Tibial nerve (tissue), 4 donors: ENCODE data around the gene NRG2. TPM values are rescaled to one million over a fixed set of nuclear protein-coding genes. Genes with fewer than 3 reads are reported as not detected.

Experiments used
- DNase-seq, 2 donors: peaks; one replicate each; pipeline ENCODE4 v3.0.0-alpha.2; 2019; ENCODE audit warnings: low spot score in 2 of 2
- H3K27ac ChIP-seq, 4 donors: fragments of 200-600 bp; sonication (generic) in 3 of 4; one replicate each; pipeline ENCODE4 v1.5.1; 2017 to 2019; ENCODE audit warnings: mild to moderate bottlenecking in 1 of 4
- H3K27me3 ChIP-seq, 2 donors: fragments of 200-600 bp; sonication (generic) in 1 of 2; one replicate each; pipeline versions ENCODE4 v1.5.1 to v1.6.0; 2017 to 2019
- H3K36me3 ChIP-seq, 3 donors: fragments of 200-600 bp; sonication (generic); one replicate each; pipeline ENCODE4 v1.5.1; 2018 to 2019
- H3K4me1 ChIP-seq, 4 donors: fragments of 200-600 bp; sonication (generic) in 3 of 4; one replicate each; pipeline ENCODE4 v1.5.1; 2017 to 2019
- H3K4me3 ChIP-seq, 4 donors: fragments of 200-600 bp; sonication (generic) in 3 of 4; one replicate each; pipeline ENCODE4 v1.5.1; 2017 to 2019; ENCODE audit warnings: mild to moderate bottlenecking in 1 of 4, moderate library complexity in 1 of 4
- H3K9me3 ChIP-seq, 4 donors: fragments of 200-600 bp; sonication (generic) in 3 of 4; one replicate each; pipeline ENCODE4 v1.5.1; 2017 to 2019
- EP300 ChIP-seq, 2 donors: sonication (generic); formaldehyde crosslinking; IDR thresholded peaks; one replicate each; pipeline ENCODE4 v1.6.1; 2017; ENCODE audit warnings: antibody characterized with exemption in 2 of 2, mild to moderate bottlenecking in 1 of 2
- POLR2A ChIP-seq, 2 donors: fragments of 450-650 bp; IDR thresholded peaks; one replicate each; pipeline ENCODE4 v1.6.1; 2017; ENCODE audit warnings: antibody characterized with exemption in 2 of 2, mild to moderate bottlenecking in 2 of 2, moderate library complexity in 2 of 2
- WGBS, 2 donors: methylation state at CpG; one replicate each; pipeline ENCODE4 v1.1.5; 2018; 5-methylcytosine and 5-hydroxymethylcytosine counted together
- total RNA-seq, 4 donors: library from RNA; depleted of rRNA; stranded (reverse); fragments of >200 nt; gene quantifications; one replicate each; pipeline ENCODE4 v1.1.0, GENCODE V29; 2016
- TF ChIP-seq, protein P1 (sequence below), 5 experiments: fragments of 200-600 bp in 3 of 5; fragments of 450-650 bp in 2 of 5; sonication (generic) in 3 of 5; IDR thresholded peaks; one replicate each; pipeline ENCODE4 v1.5.1; 2016 to 2019; ENCODE audit warnings: antibody characterized with exemption in 5 of 5, mild to moderate bottlenecking in 3 of 5, moderate library complexity in 2 of 5

Gene NRG2
- total RNA-seq, 4 donors from 2014 or later: 2.0 to 5.1 (median 3.4) TPM

GRCh38 chr5:139910901-139911300 is 132.2 kb downstream of the NRG2 start:
- Histone ChIP-seq H3K36me3 (no peaks in the 10 kb centered on the region), H3K4me3 (no peak overlapping the region), H3K4me1 (no peaks in the 10 kb centered on the region), H3K27ac (no peak overlapping the region), H3K9me3 (no peaks in the 10 kb centered on the region), H3K27me3 (no peaks in the 10 kb centered on the region)
- DNase-seq: no peak
- 75 to 80% methylated on average over 5 of the region's 5 CpGs for WGBS, 2 donors
- no peak for TF ChIP-seq POLR2A (IDR thresholded peaks at IDR 0.05)
- TF ChIP-seq, protein P1, sequence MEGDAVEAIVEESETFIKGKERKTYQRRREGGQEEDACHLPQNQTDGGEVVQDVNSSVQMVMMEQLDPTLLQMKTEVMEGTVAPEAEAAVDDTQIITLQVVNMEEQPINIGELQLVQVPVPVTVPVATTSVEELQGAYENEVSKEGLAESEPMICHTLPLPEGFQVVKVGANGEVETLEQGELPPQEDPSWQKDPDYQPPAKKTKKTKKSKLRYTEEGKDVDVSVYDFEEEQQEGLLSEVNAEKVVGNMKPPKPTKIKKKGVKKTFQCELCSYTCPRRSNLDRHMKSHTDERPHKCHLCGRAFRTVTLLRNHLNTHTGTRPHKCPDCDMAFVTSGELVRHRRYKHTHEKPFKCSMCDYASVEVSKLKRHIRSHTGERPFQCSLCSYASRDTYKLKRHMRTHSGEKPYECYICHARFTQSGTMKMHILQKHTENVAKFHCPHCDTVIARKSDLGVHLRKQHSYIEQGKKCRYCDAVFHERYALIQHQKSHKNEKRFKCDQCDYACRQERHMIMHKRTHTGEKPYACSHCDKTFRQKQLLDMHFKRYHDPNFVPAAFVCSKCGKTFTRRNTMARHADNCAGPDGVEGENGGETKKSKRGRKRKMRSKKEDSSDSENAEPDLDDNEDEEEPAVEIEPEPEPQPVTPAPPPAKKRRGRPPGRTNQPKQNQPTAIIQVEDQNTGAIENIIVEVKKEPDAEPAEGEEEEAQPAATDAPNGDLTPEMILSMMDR (IDR thresholded peaks at IDR 0.05): no peak
- TF ChIP-seq EP300 (IDR thresholded peaks at IDR 0.05): no peak

GRCh38 chr5:139910036-139910435 is 133.1 kb downstream of the NRG2 start:
- H3K9me3 ChIP-seq: no peaks in the 10 kb centered on the region

DNA sequence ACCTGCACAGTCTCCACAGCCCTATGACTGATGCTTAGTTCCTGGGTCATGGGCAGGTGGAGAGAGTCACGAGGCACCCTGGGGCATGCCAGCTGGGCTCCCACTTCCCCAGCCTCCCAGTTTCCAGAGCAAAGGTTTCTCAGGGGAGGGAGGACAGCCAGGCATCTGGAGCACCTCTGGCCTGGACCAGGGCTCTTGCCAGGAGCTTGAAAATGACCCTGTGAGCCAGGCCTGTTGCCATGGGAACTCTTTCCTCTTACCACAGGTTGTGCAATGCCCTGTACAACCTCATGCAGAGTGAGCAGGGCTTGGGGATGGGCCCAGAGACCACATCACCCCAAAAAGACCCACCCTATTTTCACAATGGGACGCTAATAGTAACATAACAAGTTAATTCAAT is 134.3 kb downstream of the NRG2 start:
- Histone ChIP-seq H3K27me3 (peaks cover 0 to 16% of the 10 kb centered on the region in 2 donors), H3K4me3 (no peak overlapping the region), H3K36me3 (no peaks in the 10 kb centered on the region), H3K4me1 (peaks cover 0 to 16% (median 12%) of the 10 kb centered on the region in 4 donors), H3K9me3 (no peaks in the 10 kb centered on the region), H3K27ac (no peak overlapping the region)
- WGBS, 2 donors: 67 to 68% methylated on average over 2 of the region's 2 CpGs
- TF ChIP-seq EP300 (IDR thresholded peaks at IDR 0.05) (no peak), POLR2A (IDR thresholded peaks at IDR 0.05) (no peak)
- TF ChIP-seq, protein P1 (IDR thresholded peaks at IDR 0.05): no peak
- DNase-seq: no peak

More at GRCh38 chr5:139910036-139910435, 133.1 kb downstream of the NRG2 start:
- Histone ChIP-seq H3K4me1 (peaks cover 0 to 3% (median 1%) of the 10 kb centered on the region in 4 donors), H3K4me3 (no peak overlapping the region), H3K27ac (no peak overlapping the region), H3K36me3 (no peaks in the 10 kb centered on the region), H3K27me3 (peaks cover 0 to 3% of the 10 kb centered on the region in 2 donors)
- WGBS, 2 donors: 65 to 77% methylated on average over 3 of the region's 3 CpGs
- TF ChIP-seq, protein P1 (IDR thresholded peaks at IDR 0.05): no peak
- TF ChIP-seq POLR2A (IDR thresholded peaks at IDR 0.05): no peak
- no peak for TF ChIP-seq EP300 (IDR thresholded peaks at IDR 0.05)
- no peak for DNase-seq

DNA sequence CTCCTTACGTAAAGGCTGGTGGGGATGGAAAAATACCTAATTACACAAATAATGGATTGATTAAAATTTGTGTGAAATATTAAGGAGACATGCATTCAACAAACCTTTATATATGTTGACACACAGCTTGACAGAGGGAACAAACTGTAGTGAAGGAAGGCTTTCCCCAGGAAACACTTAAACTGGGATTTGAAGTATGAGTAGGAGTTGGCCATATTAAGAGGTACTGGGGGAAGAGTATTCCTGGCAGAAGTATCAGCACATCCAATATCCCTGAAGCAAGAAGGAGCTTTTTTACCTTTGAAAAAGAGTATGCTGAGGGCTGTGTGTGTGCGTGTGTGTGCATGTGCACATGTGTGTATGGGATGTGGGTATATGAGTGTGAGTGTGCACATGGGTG is 136.4 kb downstream of the NRG2 start:
- 88 to 96% methylated on average over 2 of the region's 2 CpGs for WGBS, 2 donors
- no peaks in the 10 kb centered on the region for H3K9me3 ChIP-seq
- no peak for DNase-seq
- peaks cover 0 to 34% of the 10 kb centered on the region in 2 donors for H3K27me3 ChIP-seq
- H3K4me3 ChIP-seq: no peak overlapping the region
- TF ChIP-seq POLR2A (IDR thresholded peaks at IDR 0.05): no peak
- TF ChIP-seq, protein P1 (IDR thresholded peaks at IDR 0.05): no peak
- TF ChIP-seq EP300 (IDR thresholded peaks at IDR 0.05): no peak
- no peak overlapping the region for H3K27ac ChIP-seq
- peaks cover 0 to 22% (median 16%) of the 10 kb centered on the region in 4 donors for H3K4me1 ChIP-seq
- H3K36me3 ChIP-seq: no peaks in the 10 kb centered on the region

- H3K4me1 ChIP-seq: peaks cover 0 to 22% (median 16%) of the 10 kb centered on the region in 4 donors
- no peak for DNase-seq
- TF ChIP-seq EP300 (IDR thresholded peaks at IDR 0.05): no peak
- no peak for TF ChIP-seq POLR2A (IDR thresholded peaks at IDR 0.05)
- TF ChIP-seq, protein P1 (IDR thresholded peaks at IDR 0.05): no peak
- no peak overlapping the region for H3K27ac ChIP-seq
- H3K9me3 ChIP-seq: no peaks in the 10 kb centered on the region
- no peaks in the 10 kb centered on the region for H3K36me3 ChIP-seq
- peaks cover 0 to 34% of the 10 kb centered on the region in 2 donors for H3K27me3 ChIP-seq
- WGBS, 2 donors: 26% methylated on average over 13 to 21 of the region's 22 CpGs
- H3K4me3 ChIP-seq: peak overlapping the region; percentile 20 to 55 (median 40)
These were observed 138.1 kb downstream of the NRG2 start for GRCh38 chr5:139904816-139905661.
